OCI-LY7 (cell line): ENCODE data around the gene RPL31. TPM values are rescaled to one million over a fixed set of nuclear protein-coding genes. Genes with fewer than 3 reads are reported as not detected.
A peak's percentile ranks its signal among the peaks of the same experiment; 100 is the strongest.

Experiments used
- BruUV-seq: library from RNA; stranded (reverse); fragments of 400-500 nt; replicated peaks from 2 replicates; lab custom pipeline; 2021; lab: Mats Ljungman, UMichigan
- CTCF ChIA-PET: fragments of 300-600 bp; sonication (Branson Sonifier 250); formaldehyde crosslinking; loops from one replicate; lab custom pipeline; 2022; ENCODE audit warnings: antibody characterized with exemption; ENCODE audit not compliant: unreplicated experiment; lab: Charles Lee
- POLR2A ChIA-PET: fragments of 300-600 bp; sonication (Branson Sonifier 250); formaldehyde crosslinking; loops from one replicate; lab custom pipeline; 2022; ENCODE audit warnings: antibody characterized with exemption; lab: Charles Lee
- DNase-seq: peaks from one replicate; pipeline ENCODE4 v3.0.0-alpha.2; 2015; ENCODE audit warnings: low spot score
- H2AFZ ChIP-seq: fragments of 200-600 bp; sonication (generic), shearing (Covaris generic); 2 replicates; pipeline ENCODE4 v1.6.1; 2014; ENCODE audit warnings: mild to moderate bottlenecking, antibody characterized with exemption, low read length, moderate library complexity
- H3K27ac ChIP-seq: fragments of 200-600 bp; sonication (generic); 2 replicates; pipeline ENCODE4 v1.5.1; 2014; ENCODE audit warnings: mixed run types, low read depth, mild to moderate bottlenecking, moderate library complexity, low read length, inconsistent platforms; ENCODE audit not compliant: poor library complexity, severe bottlenecking
- H3K36me3 ChIP-seq: fragments of 200-600 bp; sonication (generic); 2 replicates; pipeline ENCODE4 v1.6.1; 2014; ENCODE audit warnings: mild to moderate bottlenecking, antibody characterized with exemption, low read length, moderate library complexity, mixed read lengths; ENCODE audit not compliant: insufficient read depth
- H3K4me1 ChIP-seq: fragments of 200-600 bp; sonication (generic); 2 replicates; pipeline ENCODE4 v1.5.1; 2014; ENCODE audit warnings: mild to moderate bottlenecking, low read length; ENCODE audit not compliant: insufficient read depth, poor library complexity, severe bottlenecking
- H3K4me2 ChIP-seq: fragments of 200-600 bp; sonication (generic); 2 replicates; pipeline ENCODE4 v1.6.1; 2014; ENCODE audit warnings: mild to moderate bottlenecking, low read length
- H3K4me3 ChIP-seq: fragments of 200-600 bp; sonication (generic); 2 replicates; pipeline ENCODE4 v1.5.1; 2014; ENCODE audit warnings: mild to moderate bottlenecking, low read depth, low read length; ENCODE audit not compliant: poor library complexity, severe bottlenecking
- H3K79me2 ChIP-seq: fragments of 200-600 bp; sonication (generic); 2 replicates; pipeline ENCODE4 v1.6.1; 2016; ENCODE audit warnings: low read depth, mild to moderate bottlenecking, low read length, moderate library complexity, mixed read lengths; ENCODE audit not compliant: insufficient read depth
- H3K9me2 ChIP-seq: fragments of 200-600 bp; sonication (generic); 2 replicates; pipeline ENCODE4 v1.6.1; 2016; ENCODE audit warnings: mild to moderate bottlenecking, low read length, mixed read lengths; ENCODE audit not compliant: insufficient read depth
- H3K9me3 ChIP-seq: fragments of 200-600 bp; sonication (generic); 2 replicates; pipeline ENCODE4 v1.6.1; 2014; ENCODE audit warnings: mild to moderate bottlenecking, mixed run types, low read length, mixed read lengths
- H4K20me1 ChIP-seq: fragments of 200-600 bp; sonication (generic); 2 replicates; pipeline ENCODE4 v1.6.1; 2014; ENCODE audit warnings: mild to moderate bottlenecking, antibody characterized with exemption, low read length, moderate library complexity, mixed read lengths; ENCODE audit not compliant: insufficient read depth
- CTCF ChIP-seq: fragments of 200-600 bp; sonication (generic); conservative IDR thresholded peaks from 2 replicates; pipeline ENCODE4 v1.5.1; 2014; ENCODE audit warnings: mild to moderate bottlenecking, antibody characterized with exemption, low read length, moderate library complexity, mixed read lengths
- EZH2phosphoT487 ChIP-seq: fragments of 200-600 bp; sonication (generic); IDR thresholded peaks from 2 replicates; pipeline ENCODE4 v1.6.1; 2018; ENCODE audit warnings: low read depth, borderline replicate concordance, mild to moderate bottlenecking, mixed run types, antibody characterized with exemption, low read length, moderate library complexity, mixed read lengths
- intact Hi-C: fragments of 100-400 bp; cut with micrococcal nuclease; formaldehyde crosslinking; loops from one replicate; pipeline ENCODE4 v1.10.0; 2022; ENCODE audit not compliant: unreplicated experiment
- total RNA-seq, 2 experiments: library from RNA; depleted of rRNA in 1 of 2; stranded (reverse); fragments of >200 nt in 1 of 2; shearing (Covaris generic) in 1 of 2; gene quantifications; 2 replicates each; pipeline ENCODE4 v1.2.3, GENCODE V29; 2014 to 2022

The RPL31 gene
- total RNA-seq, 2 experiments from 2014 or later = 1,348 to 1,991 TPM

- BruUV-seq = TSS peak; percentile 77
- Histone ChIP-seq H3K4me1 (peaks cover 25% of the 10 kb centered on the region), H4K20me1 (peaks cover 44% of the 10 kb centered on the region; the same call in 1 of the 2 replicates), H3K4me3 (peak overlapping the region; percentile 92), H2AFZ (peak overlapping the region; percentile 92; the same call in 1 of the 2 replicates), H3K79me2 (peaks cover 55% of the 10 kb centered on the region), H3K27ac (peak overlapping the region; percentile 56), H3K4me2 (peak overlapping the region; percentile 79), H3K9me2 (no peaks in the 10 kb centered on the region), H3K9me3 (no peaks in the 10 kb centered on the region), H3K36me3 (peaks cover 55% of the 10 kb centered on the region)
- DNase-seq = peak; percentile 11
- ChIA-PET CTCF (interaction anchor here (0.9 kb wide), 1 partner anchor 10 kb away, joined by 3 read pairs; no protein-coding TSS in a partner anchor), POLR2A (interaction anchor here (0.6 to 1.7 kb wide), 5 partner anchors 9 to 440 kb away, joined by 3 to 5 read pairs (median 4); partner anchors contain the start of gene PDCL3)
- intact Hi-C loops = no loop called here
- TF ChIP-seq CTCF (no peak), EZH2phosphoT487 (no peak)
These were observed 631 bp downstream of the RPL31 start for GRCh38 chr2:101002562-101003277.

GRCh38 chr2:101003278-101003775 is 1.2 kb downstream of the RPL31 start:
- CTCF ChIA-PET = interaction anchor here (0.9 kb wide), 1 partner anchor 9 kb away, joined by 3 read pairs; no protein-coding TSS in a partner anchor
- Histone ChIP-seq H3K36me3 (peaks cover 61% of the 10 kb centered on the region), H4K20me1 (peaks cover 46% of the 10 kb centered on the region; the same call in 1 of the 2 replicates), H2AFZ (no peak overlapping the region), H3K4me3 (peak overlapping the region; percentile 92), H3K27ac (peak overlapping the region; percentile 56), H3K4me2 (peak overlapping the region; percentile 79), H3K9me2 (no peaks in the 10 kb centered on the region), H3K79me2 (peaks cover 55% of the 10 kb centered on the region), H3K4me1 (peaks cover 25% of the 10 kb centered on the region), H3K9me3 (no peaks in the 10 kb centered on the region)
- POLR2A ChIA-PET = interaction anchor here (0.6 to 1.7 kb wide), 5 partner anchors 9 to 440 kb away, joined by 3 to 5 read pairs (median 4); partner anchors contain the start of gene PDCL3
- intact Hi-C loops = no loop called here
- no TSS peak for BruUV-seq
- no peak for TF ChIP-seq CTCF
- TF ChIP-seq EZH2phosphoT487 = no peak
- DNase-seq = peak; percentile 11
